ENCODE measurements around the gene ATP10A.

ATP10A gene

GRCh38 chr15:25812845-25813244 is 50.3 kb downstream of the ATP10A start:
- no peak for TF ChIP-seq CTCF (IDR thresholded peaks at IDR 0.05; ENCODE audit: extremely low read depth, missing control alignments)
- no peak for DNase-seq (ENCODE audit: low spot score)

- TF ChIP-seq CTCF (IDR thresholded peaks at IDR 0.05; ENCODE audit: extremely low read depth, missing control alignments): no peak
- DNase-seq (ENCODE audit: low spot score): no peak
Measured at GRCh38 chr15:25812073-25812472, 51.1 kb downstream of the ATP10A start.

- peak; percentile 45 for DNase-seq (ENCODE audit: low spot score)
- TF ChIP-seq CTCF (IDR thresholded peaks at IDR 0.05; ENCODE audit: extremely low read depth, missing control alignments): no peak
Measured at GRCh38 chr15:25811481-25811906, 51.6 kb downstream of the ATP10A start.

- no peak for TF ChIP-seq CTCF (IDR thresholded peaks at IDR 0.05; ENCODE audit: extremely low read depth, missing control alignments)
Measured at GRCh38 chr15:25810631-25811091, 52.5 kb downstream of the ATP10A start.

GRCh38 chr15:25810154-25810553 is 53.0 kb downstream of the ATP10A start:
- TF ChIP-seq CTCF (IDR thresholded peaks at IDR 0.05; ENCODE audit: extremely low read depth, missing control alignments): no peak
- no peak for DNase-seq (ENCODE audit: low spot score)

More at GRCh38 chr15:25810631-25811091, 52.5 kb downstream of the ATP10A start:
- DNase-seq (ENCODE audit: low spot score): no peak

GRCh38 chr15:25807063-25807462 is 56.1 kb downstream of the ATP10A start:
- no peak for DNase-seq (ENCODE audit: low spot score)
- no peak for TF ChIP-seq CTCF (IDR thresholded peaks at IDR 0.05; ENCODE audit: extremely low read depth, missing control alignments)

- DNase-seq (ENCODE audit: low spot score): no peak
- TF ChIP-seq CTCF (IDR thresholded peaks at IDR 0.05; ENCODE audit: extremely low read depth, missing control alignments): no peak
Measured at GRCh38 chr15:25805031-25805430, 58.1 kb downstream of the ATP10A start.
